Stomach (tissue), 9 donors: Measurements from ENCODE around the gene RPL22. TPM values are rescaled to one million over a fixed set of nuclear protein-coding genes. Genes with fewer than 3 reads are reported as not detected.

ENCODE experiments used
- DNase-seq, 2 donors: peaks; one replicate each; pipeline versions ENCODE4 v3.0.0 to v3.0.0-alpha.2; 2013 to 2019
- H3K27ac ChIP-seq, 5 donors: fragments of 200-600 bp in 4 of 5; sonication (generic) in 4 of 5; one replicate each; pipeline ENCODE4 v1.5.1; 2013 to 2019; ENCODE audit warnings: mild to moderate bottlenecking in 1 of 5, moderate library complexity in 1 of 5
- H3K27me3 ChIP-seq, 3 donors: fragments of 200-600 bp; sonication (generic); one replicate each; pipeline ENCODE4 v1.5.1; 2017 to 2019; ENCODE audit warnings: mixed run types in 1 of 3
- H3K36me3 ChIP-seq, 4 donors: fragments of 200-600 bp; sonication (generic); 1 replicate in 3 of 4; 2 replicates in 1 of 4; pipeline ENCODE4 v1.5.1; 2016 to 2019
- H3K4me1 ChIP-seq, 4 donors: fragments of 200-600 bp; sonication (generic); one replicate each; pipeline ENCODE4 v1.5.1; 2016 to 2019
- H3K4me3 ChIP-seq, 4 donors: fragments of 200-600 bp; sonication (generic) in 3 of 4; one replicate each; pipeline ENCODE4 v1.5.1; 2016 to 2019; ENCODE audit warnings: mild to moderate bottlenecking in 1 of 4
- H3K9me3 ChIP-seq, 4 donors: fragments of 200-600 bp; sonication (generic); one replicate each; pipeline ENCODE4 v1.5.1; 2016 to 2019
- CTCF ChIP-seq, 7 experiments: fragments of 450-650 bp in 4 of 7; fragments of 200-600 bp in 3 of 7; sonication (generic) in 3 of 7; IDR thresholded peaks; one replicate each; pipeline ENCODE4 v1.5.1; 2016 to 2019; ENCODE audit warnings: antibody characterized with exemption in 7 of 7, control low read depth in 2 of 7, mild to moderate bottlenecking in 1 of 7
- EP300 ChIP-seq: sonication (generic); formaldehyde crosslinking; IDR thresholded peaks from one replicate; pipeline ENCODE4 v1.6.1; 2017; ENCODE audit warnings: antibody characterized with exemption
- POLR2A ChIP-seq, 4 donors: fragments of 450-650 bp; IDR thresholded peaks; one replicate each; pipeline ENCODE4 v1.6.1; 2016; ENCODE audit warnings: antibody characterized with exemption in 4 of 4, control low read depth in 2 of 4, mild to moderate bottlenecking in 1 of 4, moderate library complexity in 1 of 4
- POLR2AphosphoS5 ChIP-seq, 3 donors: sonication (generic); formaldehyde crosslinking; IDR thresholded peaks; one replicate each; pipeline ENCODE4 v1.6.1; 2016; ENCODE audit warnings: antibody characterized with exemption in 3 of 3
- WGBS, 5 donors: extraction: QIAGEN DNeasy Blood & Tissue Kit in 3 of 5; methylation state at CpG; one replicate each; pipeline versions ENCODE4 v1.1.5 to v1.1.7; 2013 to 2018; 5-methylcytosine and 5-hydroxymethylcytosine counted together
- intact Hi-C: fragments of 100-400 bp; cut with DNase I; formaldehyde crosslinking; loops from one replicate; pipeline ENCODE4 v1.15.1; 2023; ENCODE audit warnings: low total_unique reads
- polyA plus RNA-seq, 3 donors: library from polyadenylated mRNA; stranded (reverse); fragments of 200-250 nt; gene quantifications; one replicate each; pipeline ENCODE4 v1.2.3, GENCODE V29; 2013
- total RNA-seq, 5 donors: library from RNA; depleted of rRNA; stranded (reverse); fragments of >200 nt; gene quantifications; one replicate each; pipeline versions ENCODE4 v1.1.0 to v1.2.3, GENCODE V29; 2014 to 2016
- donor health status: healthy with polysubstance abuse.
- donor health status: Bipolar disorder and iron deficiency.
- donor health status: healthy.

The RPL22 gene
- total and polyA plus RNA-seq, 8 donors = 103 to 718 (median 239) TPM

GRCh38 chr1:6177681-6178380 is 21.6 kb downstream of the RPL22 start:
- TF ChIP-seq POLR2A (IDR thresholded peaks at IDR 0.05) (no peak), EP300 (no peak), CTCF (IDR thresholded peaks at IDR 0.05) (no peak), POLR2AphosphoS5 (IDR thresholded peaks at IDR 0.05) (no peak)
- intact Hi-C loops = no loop called here
- 69 to 78% (median 71%) methylated on average over 13 to 18 of the region's 18 CpGs for WGBS, 5 donors
- no peaks in the 10 kb centered on the region for H3K9me3 ChIP-seq
- no peak overlapping the region for H3K27ac ChIP-seq
- no peaks in the 10 kb centered on the region for H3K36me3 ChIP-seq
- no peak overlapping the region for H3K4me3 ChIP-seq
- no peak for DNase-seq
- peaks cover 25 to 36% (median 29%) of the 10 kb centered on the region in 4 donors for H3K4me1 ChIP-seq
- H3K27me3 ChIP-seq = peaks cover 7 to 86% (median 50%) of the 10 kb centered on the region in 3 donors

DNA sequence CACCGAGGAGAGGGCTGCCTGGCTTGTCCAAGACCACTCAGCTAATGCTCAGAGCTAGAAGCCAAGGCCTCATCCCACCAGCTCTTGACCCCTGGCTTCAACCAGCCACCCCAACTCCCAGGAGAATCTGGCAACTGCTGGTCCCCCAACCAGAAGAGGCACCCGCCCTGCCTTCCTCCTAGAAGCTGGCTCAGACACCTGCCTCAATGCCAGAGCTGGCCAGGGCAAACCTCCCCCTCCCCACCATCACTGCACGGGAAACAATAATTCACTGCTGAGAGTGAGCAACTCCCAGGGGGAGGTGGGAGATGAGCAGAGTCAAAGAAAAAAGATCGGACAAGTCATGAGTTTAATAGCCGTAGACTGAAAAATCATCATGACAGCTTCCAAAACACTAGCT is 22.6 kb downstream of the RPL22 start:
- no peaks in the 10 kb centered on the region for H3K36me3 ChIP-seq

DNA sequence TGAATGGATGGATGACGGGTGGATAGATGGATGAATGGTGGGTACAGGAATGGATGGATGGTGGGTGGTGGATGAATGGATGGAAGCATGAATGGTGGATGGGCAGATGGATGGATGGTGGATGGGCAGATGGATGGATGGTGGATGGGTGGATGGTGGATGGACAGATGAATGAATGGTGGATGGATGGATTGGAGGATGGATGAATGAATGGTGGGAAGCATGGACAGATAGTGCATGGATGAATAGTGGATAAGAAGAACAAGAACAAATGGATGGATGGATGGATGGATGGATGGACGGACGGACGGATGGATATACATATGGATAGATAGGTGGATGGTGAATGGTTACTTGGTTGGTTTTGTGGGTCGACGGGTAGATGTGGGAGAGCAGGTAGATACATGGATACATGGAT is 24.0 kb downstream of the RPL22 start:
- intact Hi-C loops = no loop called here
- no peak for TF ChIP-seq CTCF (IDR thresholded peaks at IDR 0.05)
- TF ChIP-seq POLR2A (IDR thresholded peaks at IDR 0.05) = no peak
- TF ChIP-seq EP300 = no peak
- TF ChIP-seq POLR2AphosphoS5 (IDR thresholded peaks at IDR 0.05) = no peak
- no peak for DNase-seq
- WGBS, 5 donors = 87 to 96% (median 93%) methylated on average over 6 of the region's 6 CpGs
- Histone ChIP-seq H3K27ac (no peak overlapping the region), H3K36me3 (no peaks in the 10 kb centered on the region), H3K9me3 (no peaks in the 10 kb centered on the region), H3K4me3 (no peak overlapping the region), H3K4me1 (peaks cover 15 to 19% (median 18%) of the 10 kb centered on the region in 4 donors), H3K27me3 (peaks cover 7 to 90% (median 53%) of the 10 kb centered on the region in 3 donors)

More for the DNA sequence above, 22.6 kb downstream of the RPL22 start:
- TF ChIP-seq POLR2A (IDR thresholded peaks at IDR 0.05) (no peak), EP300 (no peak), CTCF (IDR thresholded peaks at IDR 0.05) (no peak), POLR2AphosphoS5 (IDR thresholded peaks at IDR 0.05) (no peak)
- H3K27ac ChIP-seq = no peak overlapping the region
- no peak for DNase-seq
- H3K4me1 ChIP-seq = peaks cover 25 to 32% (median 29%) of the 10 kb centered on the region in 4 donors
- H3K27me3 ChIP-seq = peaks cover 7 to 90% (median 53%) of the 10 kb centered on the region in 3 donors
- no peak overlapping the region for H3K4me3 ChIP-seq
- WGBS, 5 donors = 60 to 85% (median 75%) methylated on average over 4 to 5 of the region's 5 CpGs
- intact Hi-C loops = no loop called here
- no peaks in the 10 kb centered on the region for H3K9me3 ChIP-seq

- H3K4me1 ChIP-seq = peaks cover 9 to 13% (median 13%) of the 10 kb centered on the region in 4 donors
- H3K27me3 ChIP-seq = peaks cover 7 to 90% (median 53%) of the 10 kb centered on the region in 3 donors
- H3K36me3 ChIP-seq = no peaks in the 10 kb centered on the region
- no peak for TF ChIP-seq EP300
- no peak for TF ChIP-seq POLR2A (IDR thresholded peaks at IDR 0.05)
- no peak for TF ChIP-seq CTCF (IDR thresholded peaks at IDR 0.05)
- no peak for TF ChIP-seq POLR2AphosphoS5 (IDR thresholded peaks at IDR 0.05)
- WGBS, 5 donors = 85 to 97% (median 91%) methylated on average over 5 of the region's 5 CpGs
- H3K27ac ChIP-seq = no peak overlapping the region
- DNase-seq = no peak
- H3K4me3 ChIP-seq = no peak overlapping the region
- no peaks in the 10 kb centered on the region for H3K9me3 ChIP-seq
- intact Hi-C loops = no loop called here
Measured at GRCh38 chr1:6174621-6175410, 24.6 kb downstream of the RPL22 start.
